HUES6 (cell line): ENCODE measurements around the gene DDN.

Experiments
- H3K27ac ChIP-seq: 2 replicates; pipeline ENCODE4 v1.7.0; 2013; ENCODE audit warnings: low read depth, mild to moderate bottlenecking, low read length, inconsistent platforms
- H3K27me3 ChIP-seq: 2 replicates; pipeline ENCODE4 v1.6.1; 2013; ENCODE audit warnings: low read length; ENCODE audit not compliant: control insufficient read depth, insufficient read depth
- H3K36me3 ChIP-seq: 2 replicates; pipeline ENCODE4 v1.6.1; 2013; ENCODE audit warnings: low read length; ENCODE audit not compliant: control insufficient read depth, insufficient read depth
- H3K4me1 ChIP-seq: 2 replicates; pipeline ENCODE4 v1.6.1; 2013; ENCODE audit warnings: low read length; ENCODE audit not compliant: control insufficient read depth, insufficient read depth
- H3K4me3 ChIP-seq: 2 replicates; pipeline ENCODE4 v1.5.1; 2013; ENCODE audit warnings: low read depth, low read length
- H3K9ac ChIP-seq: one replicate; pipeline ENCODE4 v1.6.1; 2013; ENCODE audit warnings: mild to moderate bottlenecking, low read length
- H3K9me3 ChIP-seq: 2 replicates; pipeline ENCODE4 v1.6.1; 2013; ENCODE audit warnings: low read depth, low read length; ENCODE audit not compliant: control insufficient read depth, insufficient read depth

The DDN gene

GRCh38 chr12:48969160-48969771, 29.9 kb downstream of the DDN start:
- Histone ChIP-seq H3K4me1 (peaks cover 66% of the 10 kb centered on the region), H3K9ac (peak overlapping the region; percentile 35), H3K27me3 (peaks cover 64% of the 10 kb centered on the region), H3K4me3 (peak overlapping the region; percentile 62), H3K27ac (no peak overlapping the region; the same call in 1 of the 2 replicates), H3K9me3 (no peaks in the 10 kb centered on the region), H3K36me3 (no peaks in the 10 kb centered on the region)

GRCh38 chr12:48968467-48968866, 30.7 kb downstream of the DDN start:
- no peak overlapping the region for H3K27ac ChIP-seq
- H3K36me3 ChIP-seq: no peaks in the 10 kb centered on the region
- H3K4me1 ChIP-seq: peaks cover 67% of the 10 kb centered on the region
- H3K9ac ChIP-seq: peak overlapping the region; percentile 61
- H3K9me3 ChIP-seq: no peaks in the 10 kb centered on the region
- peaks cover 56% of the 10 kb centered on the region for H3K27me3 ChIP-seq
- H3K4me3 ChIP-seq: peak overlapping the region; percentile 5; the same call in 1 of the 2 replicates

GRCh38 chr12:48967991-48968390, 31.2 kb downstream of the DDN start:
- Histone ChIP-seq H3K27me3 (peaks cover 51% of the 10 kb centered on the region), H3K4me3 (0 out of 2 replicates have a peak overlapping the region, but pooled peaks have one; percentile 5), H3K36me3 (no peaks in the 10 kb centered on the region), H3K4me1 (peaks cover 67% of the 10 kb centered on the region), H3K9me3 (no peaks in the 10 kb centered on the region), H3K9ac (peak overlapping the region; percentile 61), H3K27ac (no peak overlapping the region; the same call in 1 of the 2 replicates)

- no peak overlapping the region for H3K4me3 ChIP-seq
- H3K9me3 ChIP-seq: no peaks in the 10 kb centered on the region
- peaks cover 59% of the 10 kb centered on the region for H3K4me1 ChIP-seq
- H3K27me3 ChIP-seq: peaks cover 35% of the 10 kb centered on the region
- H3K27ac ChIP-seq: no peak overlapping the region
- no peak overlapping the region for H3K9ac ChIP-seq
- H3K36me3 ChIP-seq: no peaks in the 10 kb centered on the region
Observed at GRCh38 chr12:48966177-48966895, 32.8 kb downstream of the DDN start.

GRCh38 chr12:48965298-48965838, 33.8 kb downstream of the DDN start:
- Histone ChIP-seq H3K27me3 (peaks cover 25% of the 10 kb centered on the region), H3K27ac (peak overlapping the region; percentile 26; the same call in 1 of the 2 replicates), H3K9me3 (no peaks in the 10 kb centered on the region), H3K4me1 (peaks cover 49% of the 10 kb centered on the region), H3K4me3 (no peak overlapping the region), H3K36me3 (no peaks in the 10 kb centered on the region), H3K9ac (peak overlapping the region; percentile 20)

- Histone ChIP-seq H3K9ac (no peak overlapping the region), H3K9me3 (no peaks in the 10 kb centered on the region), H3K36me3 (no peaks in the 10 kb centered on the region), H3K27me3 (no peaks in the 10 kb centered on the region), H3K27ac (no peak overlapping the region), H3K4me1 (peaks cover 29% of the 10 kb centered on the region), H3K4me3 (no peak overlapping the region)
Observed at GRCh38 chr12:48961801-48962200, 37.4 kb downstream of the DDN start.

GRCh38 chr12:48961331-48961730, 37.8 kb downstream of the DDN start:
- Histone ChIP-seq H3K36me3 (no peaks in the 10 kb centered on the region), H3K4me1 (peaks cover 25% of the 10 kb centered on the region), H3K4me3 (no peak overlapping the region), H3K9me3 (no peaks in the 10 kb centered on the region), H3K27me3 (no peaks in the 10 kb centered on the region), H3K9ac (no peak overlapping the region), H3K27ac (no peak overlapping the region)

GRCh38 chr12:48960834-48961233, 38.3 kb downstream of the DDN start:
- Histone ChIP-seq H3K27me3 (no peaks in the 10 kb centered on the region), H3K36me3 (peaks cover 3% of the 10 kb centered on the region; the same call in 1 of the 2 replicates), H3K4me3 (no peak overlapping the region), H3K4me1 (peaks cover 24% of the 10 kb centered on the region), H3K9ac (no peak overlapping the region), H3K9me3 (no peaks in the 10 kb centered on the region), H3K27ac (no peak overlapping the region)

- H3K27ac ChIP-seq: peak overlapping the region; percentile 51; the same call in 1 of the 2 replicates
Observed at GRCh38 chr12:48958049-48958388, 41.2 kb downstream of the DDN start.

GRCh38 chr12:48957141-48958048, 41.8 kb downstream of the DDN start, which contains the start of gene ARF3:
Gene ARF3, minus strand, starts transcription at chr12:48957487. Its CDS starts 16,392 bp downstream, at chr12:48941095.
- H3K4me3 ChIP-seq: peak within 1 kb of the TSS; percentile 91
- H3K9ac ChIP-seq: peak within 1 kb of the TSS; percentile 90
- H3K36me3 ChIP-seq: peaks cover 35% of the 10 kb centered on the region
- peaks cover 15% of the 10 kb centered on the region for H3K4me1 ChIP-seq
- peak within 1 kb of the TSS; percentile 91 for H3K27ac ChIP-seq
- H3K9me3 ChIP-seq: no peaks in the 10 kb centered on the region
- no peaks in the 10 kb centered on the region for H3K27me3 ChIP-seq

More at GRCh38 chr12:48958049-48958388, 41.2 kb downstream of the DDN start:
- H3K36me3 ChIP-seq: peaks cover 29% of the 10 kb centered on the region
- H3K9me3 ChIP-seq: no peaks in the 10 kb centered on the region
- peaks cover 15% of the 10 kb centered on the region for H3K4me1 ChIP-seq
- H3K9ac ChIP-seq: peak overlapping the region; percentile 84
- H3K27me3 ChIP-seq: no peaks in the 10 kb centered on the region
- peak overlapping the region; percentile 91 for H3K4me3 ChIP-seq
